ENCODE data around the gene XIAP.
"Not testable (repeated sequence)": the region's sequence is repeated elsewhere in the genome, so short reads cannot be mapped to it uniquely, and the experiment has no call there.

XIAP gene

DNA sequence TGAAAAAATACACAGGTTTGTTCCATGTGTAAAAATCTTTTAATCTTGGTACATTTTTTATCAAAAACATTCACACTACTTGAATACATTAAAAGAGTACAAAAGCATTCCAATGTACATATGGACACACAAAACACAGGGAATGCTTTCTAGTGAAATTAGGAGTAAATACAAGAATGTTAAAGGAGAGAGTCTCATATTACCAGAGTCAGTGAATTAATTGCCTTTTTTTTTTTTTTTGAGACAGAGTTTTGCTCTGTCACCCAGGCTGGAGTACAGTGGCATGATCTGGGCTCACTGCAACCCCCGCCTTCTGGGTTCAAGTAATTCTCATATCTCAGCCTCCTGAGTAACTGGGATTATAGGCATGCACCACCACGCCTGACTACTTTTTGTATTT, 17.0 kb downstream of the XIAP start:
- no peak for DNase-seq (ENCODE audit: low read depth)

- DNase-seq (ENCODE audit: low read depth), result no peak
Measured at GRCh38 chrX:123878252-123878721, 18.4 kb downstream of the XIAP start.

GRCh38 chrX:123881330-123881729, 21.5 kb downstream of the XIAP start:
- DNase-seq (ENCODE audit: low read depth), result no peak

GRCh38 chrX:123882391-123882790, 22.5 kb downstream of the XIAP start:
- DNase-seq (ENCODE audit: low read depth), result no peak

DNA sequence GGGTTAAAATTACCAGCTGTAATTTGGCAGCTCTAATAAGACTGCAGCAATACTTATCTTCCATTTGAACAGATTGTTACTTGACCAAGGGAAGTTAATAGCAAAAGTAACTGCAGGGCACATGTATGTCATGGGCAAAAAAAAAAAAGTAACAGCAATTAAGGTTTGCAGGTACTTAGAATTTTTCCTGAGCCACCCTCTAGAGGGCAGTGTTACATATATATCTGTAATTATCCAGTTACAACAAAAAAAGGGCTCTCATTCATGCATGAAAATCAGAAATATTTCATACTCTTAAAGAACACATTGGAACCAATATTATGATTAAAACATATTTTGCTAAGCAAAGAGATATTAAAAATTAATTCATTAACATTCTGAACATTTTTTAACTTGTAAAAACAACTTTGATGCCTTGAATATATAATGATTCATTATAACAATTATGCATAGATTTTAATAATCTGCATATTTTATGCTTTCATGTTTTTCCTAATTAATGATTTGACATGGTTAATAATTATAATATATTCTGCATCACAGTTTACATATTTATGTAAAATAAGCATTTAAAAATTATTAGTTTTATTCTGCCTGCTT, 25.1 kb downstream of the XIAP start:
- peak; percentile 12 for DNase-seq (ENCODE audit: low read depth)

GRCh38 chrX:123899701-123900100, 39.8 kb downstream of the XIAP start:
- no peak for DNase-seq (ENCODE audit: low read depth)

GRCh38 chrX:123903261-123903660, 43.4 kb downstream of the XIAP start:
- not testable (repeated sequence) for DNase-seq (ENCODE audit: low read depth)

- no peak for DNase-seq (ENCODE audit: low read depth)
Measured at GRCh38 chrX:123905332-123905731, 45.5 kb downstream of the XIAP start.

- DNase-seq (ENCODE audit: low read depth), result no peak
Measured at GRCh38 chrX:123906557-123907316, 46.9 kb downstream of the XIAP start.

DNA sequence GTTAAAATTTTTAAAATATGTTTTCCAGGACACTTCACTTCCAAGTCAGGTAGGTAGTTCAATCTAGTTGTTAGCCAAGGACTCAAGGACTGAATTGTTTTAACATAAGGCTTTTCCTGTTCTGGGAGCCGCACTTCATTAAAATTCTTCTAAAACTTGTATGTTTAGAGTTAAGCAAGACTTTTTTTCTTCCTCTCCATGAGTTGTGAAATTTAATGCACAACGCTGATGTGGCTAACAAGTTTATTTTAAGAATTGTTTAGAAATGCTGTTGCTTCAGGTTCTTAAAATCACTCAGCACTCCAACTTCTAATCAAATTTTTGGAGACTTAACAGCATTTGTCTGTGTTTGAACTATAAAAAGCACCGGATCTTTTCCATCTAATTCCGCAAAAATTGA, 49.7 kb downstream of the XIAP start:
- no peak for DNase-seq (ENCODE audit: low read depth)

- DNase-seq (ENCODE audit: low read depth), result no peak
Measured at GRCh38 chrX:123917069-123917468, 57.2 kb downstream of the XIAP start.

- DNase-seq (ENCODE audit: low read depth), result no peak
Measured at GRCh38 chrX:123918106-123918721, 58.4 kb downstream of the XIAP start.

DNA sequence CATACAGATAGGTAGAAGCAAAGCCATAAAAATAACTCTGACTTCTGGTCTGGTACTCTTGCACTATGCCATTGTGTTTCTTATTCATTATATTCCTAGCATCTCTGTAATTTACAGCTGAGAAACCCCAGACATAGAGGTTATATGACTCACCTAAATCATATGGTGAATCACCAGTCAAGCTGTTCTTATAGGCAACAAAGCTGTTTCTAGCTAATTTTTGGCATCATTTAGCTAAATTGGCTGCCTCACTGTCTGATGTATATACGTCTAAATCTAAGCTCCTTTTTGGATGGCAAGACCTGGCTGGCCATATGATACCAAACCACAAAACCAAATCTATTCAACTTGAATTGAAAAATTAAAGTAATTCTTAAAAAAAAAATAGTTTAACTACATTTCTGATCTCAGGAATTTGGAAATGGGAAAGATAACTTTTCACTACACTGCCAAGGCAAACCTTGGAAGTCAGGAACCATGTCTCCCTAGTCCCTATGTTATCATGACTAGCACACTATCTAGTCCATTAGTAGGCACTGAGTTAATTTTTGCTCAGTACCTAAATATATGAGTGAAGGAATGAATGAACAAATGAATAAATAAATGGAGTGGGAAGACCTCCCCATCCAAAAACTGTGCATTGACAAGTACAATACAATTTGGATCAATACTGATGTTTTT, 60.4 kb downstream of the XIAP start:
- no peak for DNase-seq (ENCODE audit: low read depth)

DNA sequence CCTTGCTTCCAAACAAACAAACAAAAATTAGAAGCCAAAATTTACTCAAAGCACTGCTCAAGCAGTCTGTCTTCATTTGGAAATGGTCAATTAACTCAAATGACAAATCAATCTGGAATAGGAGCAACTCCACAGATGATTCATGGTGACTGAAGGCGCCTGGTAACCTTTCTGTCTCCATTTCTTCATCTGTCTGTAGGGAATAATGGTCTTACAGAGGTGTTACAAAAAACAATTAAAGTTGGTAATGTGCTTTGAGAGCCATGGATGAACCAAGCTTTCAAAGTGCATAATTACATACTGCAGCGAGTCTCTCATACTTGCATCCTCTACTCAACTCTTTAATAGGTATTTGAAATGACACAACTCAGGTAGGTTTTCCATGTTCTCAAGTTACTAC, 63.4 kb downstream of the XIAP start:
- DNase-seq (ENCODE audit: low read depth), result no peak

GRCh38 chrX:123924186-123924585, 64.3 kb downstream of the XIAP start:
- DNase-seq (ENCODE audit: low read depth), result no peak

- no peak for DNase-seq (ENCODE audit: low read depth)
Measured at GRCh38 chrX:123927845-123928244, 68.0 kb downstream of the XIAP start.

- DNase-seq (ENCODE audit: low read depth), result not testable (repeated sequence)
Measured at GRCh38 chrX:123932055-123932454, 72.2 kb downstream of the XIAP start.

DNA sequence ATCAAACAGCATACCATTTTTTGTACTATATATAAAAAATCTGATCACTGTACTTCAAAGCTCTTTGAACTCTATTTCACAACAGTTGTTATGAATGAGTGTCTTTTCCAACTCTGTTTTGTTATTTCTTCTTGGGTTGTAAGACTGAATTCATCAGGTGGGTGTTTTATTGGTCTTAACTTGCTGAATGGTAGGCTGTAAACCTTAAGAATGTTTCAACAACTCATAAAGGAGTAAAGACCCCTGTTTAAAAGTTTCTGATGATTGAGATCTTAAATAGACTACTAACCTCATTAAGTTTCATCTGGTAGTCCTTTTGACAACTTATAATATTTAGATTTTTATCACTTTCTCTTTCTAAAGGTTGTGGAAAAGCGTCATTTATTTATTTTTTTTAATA, 83.2 kb downstream of the XIAP start:
- no peak for DNase-seq (ENCODE audit: low read depth)

- DNase-seq (ENCODE audit: low read depth), result no peak
Measured at GRCh38 chrX:123943488-123943887, 83.6 kb downstream of the XIAP start.

GRCh38 chrX:123949846-123950245, 90.0 kb downstream of the XIAP start:
- DNase-seq (ENCODE audit: low read depth), result no peak

GRCh38 chrX:123959281-123960063, 99.6 kb downstream of the XIAP start:
- no peak for DNase-seq (ENCODE audit: low read depth)

GRCh38 chrX:123960956-123961267, 101.1 kb downstream of the XIAP start:
- DNase-seq (ENCODE audit: low read depth), result no peak
